Fibroblast of skin of scalp (primary cell): ENCODE results near the gene CEP85L. TPM values are rescaled to one million over a fixed set of nuclear protein-coding genes. Genes with fewer than 3 reads are reported as not detected.

Experiments
- DNase-seq: peaks from one replicate; pipeline ENCODE4 v3.0.0-alpha.2; 2013
- polyA plus RNA-seq, 2 experiments: library from polyadenylated mRNA; unstranded; fragments of 120-200 nt; gene quantifications; one replicate each; pipeline ENCODE4 v1.2.1, GENCODE V29; 2013; ENCODE audit not compliant: insufficient read length in 2 of 2

Gene CEP85L
- 5.5 TPM for polyA plus RNA-seq (2013, experiment 1 of 2; ENCODE audit: insufficient read length)
- 6.8 TPM for polyA plus RNA-seq (2013, experiment 2 of 2; ENCODE audit: insufficient read length)

DNA sequence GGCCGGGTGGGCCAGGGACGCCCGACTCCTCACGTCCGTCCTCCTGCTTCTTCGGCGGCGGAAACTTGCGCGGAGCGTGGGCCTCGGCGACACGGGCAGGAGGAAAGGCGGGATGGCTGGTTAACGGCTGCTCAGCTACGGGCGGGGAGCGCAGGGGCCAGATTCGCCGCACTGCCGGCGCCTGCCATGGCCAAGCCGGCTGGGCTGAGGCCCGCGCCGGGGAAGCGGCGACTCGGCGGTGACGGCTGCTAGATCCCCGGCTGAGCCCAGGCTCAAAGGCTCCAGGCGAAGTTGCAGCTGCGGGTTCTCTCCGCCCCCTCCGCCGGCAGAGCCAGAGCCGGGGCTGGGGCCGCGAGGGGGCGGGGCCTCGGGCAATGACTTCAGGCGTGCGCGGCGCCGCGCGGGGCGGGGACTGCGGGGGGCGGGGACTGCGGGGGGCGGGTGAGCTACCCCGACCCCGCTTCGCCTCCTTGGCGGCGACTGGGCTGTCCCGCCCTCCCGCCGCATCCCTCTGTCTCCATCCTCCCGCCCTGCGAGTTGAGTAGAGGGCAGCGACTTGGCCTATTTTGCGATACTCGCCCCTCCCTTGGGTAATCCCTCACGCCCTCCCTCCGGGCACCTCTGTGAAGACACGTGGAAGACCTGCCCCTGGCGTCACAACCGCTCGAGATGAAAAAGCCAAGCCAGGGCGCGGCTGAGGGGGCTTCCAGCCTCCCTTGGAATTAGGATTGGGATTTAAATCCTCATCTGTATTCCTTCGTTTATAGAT lies at the start of gene CEP85L:
TSS of gene CEP85L (minus strand) at position 310 of the 769 bp plus-strand sequence. CDS start 322 bp downstream, outside the sequence.
- DNase-seq, result peak; percentile 94

DNA sequence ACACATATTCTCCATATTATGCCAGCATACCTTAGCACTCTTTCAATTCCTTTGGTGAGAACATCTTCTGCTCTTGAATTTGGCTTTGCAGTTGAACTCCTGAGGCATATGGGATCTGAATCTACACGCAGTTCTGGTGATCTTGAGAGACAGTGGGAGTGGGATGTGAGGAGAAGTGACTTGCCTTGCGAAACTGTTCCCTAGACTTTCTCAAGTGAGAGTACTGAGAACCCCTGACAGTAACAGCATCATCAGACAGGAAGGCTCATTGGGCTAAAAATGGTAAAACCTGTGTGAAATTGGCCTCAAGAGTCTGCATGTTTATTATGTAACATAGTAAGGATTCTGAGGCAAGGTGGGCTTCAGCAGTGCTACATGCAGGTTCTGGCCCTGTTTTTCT lies 49.1 kb upstream of the CEP85L start:
- no peak for DNase-seq

DNA sequence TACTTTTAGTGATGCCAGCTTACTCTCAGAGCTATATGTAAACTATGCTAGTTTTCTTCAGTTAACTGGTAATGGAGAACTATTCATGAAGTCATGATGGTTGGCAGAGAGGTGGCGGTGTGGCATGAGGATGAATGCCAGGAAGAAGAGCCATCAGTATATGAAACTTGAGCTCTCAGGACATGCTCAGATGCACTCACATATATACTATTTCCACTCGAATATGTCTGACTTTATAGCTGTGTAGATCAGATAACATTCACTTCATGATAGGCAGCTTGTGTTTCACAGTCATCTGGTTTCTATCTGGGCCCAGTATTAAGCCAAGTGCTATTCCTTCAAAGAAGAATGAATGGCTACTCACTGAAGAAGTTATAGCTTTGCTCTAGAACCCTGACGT lies 46.2 kb upstream of the CEP85L start:
- DNase-seq, result no peak

DNA sequence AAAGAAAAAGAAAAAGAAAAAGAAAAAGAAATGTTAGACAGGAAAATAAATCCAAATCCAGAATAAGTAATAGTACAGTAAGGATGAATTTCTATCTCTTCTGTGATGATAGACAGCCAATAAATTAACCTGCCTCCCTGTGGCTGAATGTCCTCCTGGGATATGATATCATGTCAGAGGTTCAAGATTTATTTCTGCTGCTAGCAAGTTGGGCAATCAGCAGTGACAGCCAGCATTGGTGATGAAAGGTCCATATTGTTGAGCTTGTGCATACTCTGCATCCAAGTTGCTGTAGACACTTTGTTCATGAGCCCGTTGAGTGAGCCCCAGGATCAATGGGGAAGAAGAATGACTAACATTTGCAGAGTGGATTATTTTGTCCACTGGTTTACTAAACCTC lies 44.9 kb upstream of the CEP85L start:
- no peak for DNase-seq

DNA sequence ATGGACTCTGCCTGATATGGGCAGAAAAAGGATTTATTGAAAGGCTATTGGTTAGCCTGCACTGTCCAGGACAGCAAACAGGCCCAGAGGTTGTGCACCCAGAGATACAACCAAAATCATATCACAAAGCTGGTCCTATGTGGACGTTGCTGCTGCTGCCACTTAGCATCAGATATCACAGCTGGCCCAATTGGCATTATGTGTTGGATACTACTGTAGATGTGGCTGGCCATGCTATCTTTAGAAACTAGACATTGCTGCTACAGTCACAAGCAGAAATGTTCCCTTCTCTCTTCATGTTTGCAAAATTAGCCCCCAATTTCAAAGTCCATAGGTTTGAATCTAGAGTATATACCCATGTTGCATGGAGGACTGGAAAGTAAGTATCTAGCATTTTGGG lies 42.2 kb upstream of the CEP85L start:
- DNase-seq, result no peak

DNA sequence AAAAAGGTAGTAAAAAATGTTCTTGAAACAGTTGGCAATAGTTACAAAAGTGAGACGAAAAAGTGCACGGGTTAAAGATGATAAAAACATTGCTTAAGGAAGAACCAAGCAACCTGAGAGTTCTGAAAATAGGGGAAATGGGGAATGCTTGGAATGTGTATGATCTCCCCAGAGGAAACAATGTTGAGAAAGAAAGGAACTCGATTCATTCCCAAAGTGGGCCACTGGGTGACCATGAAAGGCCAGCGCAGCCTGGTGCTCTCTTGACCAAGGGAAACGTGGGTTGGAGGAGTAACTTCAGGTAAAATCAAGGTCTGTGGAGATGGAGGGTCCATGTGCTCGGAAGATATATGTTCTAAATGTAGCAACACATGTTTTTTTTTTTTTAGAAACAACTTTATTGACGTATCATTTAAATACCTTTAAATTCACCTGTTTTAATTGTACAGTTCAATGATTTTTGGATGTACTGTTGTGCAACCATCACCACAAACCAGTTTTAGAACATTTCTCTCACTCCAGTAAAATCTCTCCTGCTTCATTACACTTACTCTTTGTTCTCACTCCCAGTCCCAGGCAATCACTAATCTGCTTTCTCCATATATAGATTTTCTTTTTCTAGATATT lies 34.5 kb upstream of the CEP85L start:
- DNase-seq, result peak; percentile 21

DNA sequence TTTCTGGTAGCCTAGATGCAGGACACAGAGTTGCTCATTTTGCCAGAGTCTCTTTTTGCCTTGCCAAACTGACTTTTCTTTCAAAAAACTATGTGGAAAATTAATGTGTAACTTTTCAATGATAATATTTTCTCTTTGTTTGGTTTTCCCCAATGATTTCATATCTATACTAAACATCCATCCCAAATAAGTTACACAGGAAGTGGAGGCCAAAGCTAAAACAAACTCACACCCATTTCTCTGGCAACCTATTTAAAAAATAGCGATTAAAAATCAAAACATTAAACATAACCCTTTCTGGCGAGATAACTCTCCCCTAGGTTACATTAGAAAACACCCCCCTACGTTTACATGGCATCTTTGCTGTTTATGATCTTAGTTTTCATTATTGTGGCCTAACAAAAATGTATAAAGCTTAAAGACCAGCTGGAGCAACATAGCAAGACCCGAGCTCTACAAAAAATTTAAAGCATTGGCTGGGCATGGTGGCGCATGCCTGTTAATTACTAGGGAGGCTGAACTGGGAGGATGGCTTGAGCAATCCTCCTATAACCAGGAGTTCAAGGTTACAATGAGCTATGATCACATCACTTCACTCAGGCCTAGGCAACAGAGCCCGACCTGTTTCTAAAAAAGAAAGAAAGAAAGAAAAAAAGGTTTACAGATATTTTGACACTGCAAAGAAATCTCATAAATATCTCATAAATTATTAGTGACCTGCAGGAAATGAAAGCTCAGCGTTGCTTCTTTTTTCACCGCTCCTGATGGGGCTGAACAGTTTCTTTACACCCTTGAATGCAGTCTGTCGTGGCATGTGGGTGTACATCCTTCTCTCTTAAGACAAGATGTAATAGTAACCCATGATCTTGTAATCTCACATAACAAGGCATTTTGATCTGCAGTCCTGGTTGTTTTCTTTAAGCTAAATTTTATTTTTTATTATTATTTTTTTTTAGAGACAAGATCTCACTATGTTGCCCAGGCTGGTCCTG lies 32.8 kb upstream of the CEP85L start:
- no peak for DNase-seq

DNA sequence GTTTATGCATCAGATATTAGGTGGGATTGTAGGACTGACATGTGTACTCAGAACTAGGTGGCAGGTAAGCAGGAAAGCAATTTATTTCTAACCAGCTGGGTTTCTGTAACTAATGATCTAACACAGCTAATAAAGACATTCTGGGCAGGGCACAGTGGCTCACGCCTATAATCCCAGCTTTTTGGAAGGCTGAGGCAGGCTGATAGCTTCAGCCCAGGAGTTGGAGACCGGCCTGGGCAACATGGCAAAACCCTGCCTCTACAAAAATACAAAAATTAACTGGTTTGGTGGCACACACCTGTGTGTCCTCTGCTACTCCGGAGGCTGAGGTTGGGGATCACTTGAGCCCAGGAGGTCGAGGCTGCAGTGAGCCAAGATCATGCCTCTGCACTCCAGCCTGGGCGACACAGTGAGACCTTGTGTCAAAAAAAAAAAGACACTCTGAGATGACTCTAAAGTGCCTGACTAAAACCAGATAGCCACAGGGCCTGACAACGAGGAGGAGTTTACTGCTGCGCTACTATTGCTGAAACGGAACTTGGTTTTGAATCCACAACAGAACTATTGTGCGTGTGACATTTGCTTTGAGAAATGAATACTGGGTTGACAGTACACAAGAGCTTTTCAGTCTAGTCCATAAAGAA lies 29.2 kb upstream of the CEP85L start:
- no peak for DNase-seq

DNA sequence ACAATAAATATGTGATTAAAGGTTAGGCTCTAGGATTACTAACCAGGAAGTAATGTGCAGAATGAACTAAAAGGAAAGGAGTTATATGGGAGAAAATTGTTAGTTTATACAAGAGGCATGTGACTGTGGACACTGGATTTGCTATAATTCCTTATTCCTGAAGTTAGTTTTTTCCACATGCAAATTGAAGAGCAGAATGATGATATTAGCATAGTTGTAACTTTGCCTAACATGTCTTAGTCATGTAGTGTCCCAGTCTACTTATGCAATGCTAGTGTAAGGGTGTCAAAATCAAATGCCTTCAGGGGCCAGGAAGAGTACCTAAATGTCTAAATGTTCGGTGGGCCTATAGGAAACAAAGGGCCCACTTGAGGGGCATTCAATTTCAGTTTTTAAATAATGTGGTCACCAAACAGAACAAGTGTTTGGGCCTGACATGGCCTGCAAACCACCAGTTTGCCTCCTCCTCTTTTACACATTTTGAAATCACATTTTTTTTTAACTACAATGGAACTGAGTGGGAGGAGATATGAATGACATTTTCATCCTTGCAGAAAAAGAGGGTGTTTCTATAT lies 28.0 kb upstream of the CEP85L start:
- DNase-seq, result peak; percentile 33

DNA sequence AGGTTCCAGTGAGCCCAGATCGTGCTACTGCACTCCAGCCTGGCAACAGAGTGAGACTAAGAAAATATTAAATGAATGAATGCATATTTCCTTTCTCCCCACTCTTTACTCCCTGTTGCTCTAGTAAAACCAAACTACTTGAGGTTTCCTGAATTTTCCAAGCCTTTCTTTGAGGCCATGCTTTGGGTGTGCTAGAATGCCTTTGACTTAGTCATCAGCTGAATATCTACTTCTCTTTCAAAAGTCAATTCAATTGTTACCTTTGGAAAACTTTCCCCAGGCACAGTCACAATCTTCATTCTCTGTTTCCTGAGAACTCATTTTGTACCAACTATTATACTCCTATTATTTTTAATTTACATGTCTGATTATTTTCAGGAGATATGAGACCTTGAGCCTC lies 27.5 kb upstream of the CEP85L start:
- DNase-seq, result peak; percentile 17

DNA sequence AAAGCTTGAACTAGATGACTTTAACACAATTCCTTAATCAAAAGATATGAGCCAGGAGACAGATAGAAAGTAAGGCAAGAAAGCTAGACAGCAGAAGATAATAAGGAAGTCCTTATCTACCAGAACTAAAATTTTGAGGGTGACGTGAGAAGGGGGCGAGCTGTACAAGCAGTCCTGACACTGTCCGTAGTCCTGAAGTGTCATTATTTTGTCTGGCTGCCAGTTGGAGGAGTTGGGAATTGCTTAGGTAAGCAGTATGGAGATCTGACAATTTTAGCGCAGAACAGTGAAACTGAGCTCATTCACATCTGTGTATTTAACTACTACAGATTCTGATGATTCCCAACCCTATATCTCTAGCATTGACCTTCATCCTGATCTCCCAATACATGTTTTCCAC lies 25.8 kb upstream of the CEP85L start:
- no peak for DNase-seq

DNA sequence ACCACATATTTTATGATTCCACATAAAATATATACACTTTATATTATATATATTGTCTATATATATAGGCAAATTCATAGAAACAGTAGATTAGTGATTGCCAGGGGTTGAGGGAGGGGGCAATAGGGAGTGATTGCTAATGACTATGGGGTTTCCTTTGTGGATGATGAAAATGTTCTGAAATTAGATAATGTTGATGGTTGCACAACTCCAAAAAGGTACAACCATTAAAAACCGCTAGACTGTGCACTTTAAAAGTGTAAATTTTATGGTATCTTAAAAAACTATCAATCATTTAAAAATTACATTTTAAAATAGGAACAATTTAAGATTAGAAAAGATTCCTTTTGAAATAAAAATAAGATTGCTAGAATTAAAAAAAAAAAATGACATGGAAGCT lies 23.8 kb upstream of the CEP85L start:
- no peak for DNase-seq

DNA sequence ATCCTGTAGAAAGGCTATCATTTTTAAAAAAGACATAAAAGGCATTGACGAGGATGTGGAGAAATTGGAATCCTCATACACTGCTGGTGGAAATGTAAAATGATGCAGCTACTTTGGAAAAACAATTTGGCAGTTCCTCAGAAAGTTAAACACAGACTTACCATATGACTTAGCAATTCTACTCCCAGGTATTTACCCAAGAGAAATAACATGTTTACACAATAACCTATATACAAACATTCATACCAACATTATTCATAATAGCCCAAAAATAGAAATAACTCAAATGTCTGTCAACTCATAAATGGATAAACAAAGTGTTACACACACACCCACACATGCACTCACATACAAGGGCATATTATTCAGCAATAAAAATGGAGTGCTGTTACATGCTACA lies 23.4 kb upstream of the CEP85L start:
- DNase-seq, result no peak

DNA sequence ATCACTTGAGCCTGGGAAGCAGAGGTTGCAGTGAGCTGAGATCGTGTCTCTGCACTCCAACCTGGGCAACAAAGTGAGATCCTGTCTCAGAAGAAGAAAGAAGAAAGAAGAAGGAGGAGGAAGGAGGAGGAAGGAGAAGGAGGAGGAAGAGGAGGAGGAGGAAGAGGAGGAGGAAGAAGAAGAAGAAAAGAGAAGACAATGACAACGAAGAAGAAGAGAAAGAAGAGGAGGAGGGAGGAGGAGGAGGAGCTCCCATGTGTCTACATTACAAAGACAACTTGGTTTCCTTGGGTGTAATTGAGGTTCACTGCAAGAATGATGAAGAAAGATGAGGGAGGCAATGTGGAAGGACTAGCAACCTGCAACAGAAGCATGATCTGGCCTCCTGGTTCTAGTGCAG lies 21.3 kb upstream of the CEP85L start:
- no peak for DNase-seq

DNA sequence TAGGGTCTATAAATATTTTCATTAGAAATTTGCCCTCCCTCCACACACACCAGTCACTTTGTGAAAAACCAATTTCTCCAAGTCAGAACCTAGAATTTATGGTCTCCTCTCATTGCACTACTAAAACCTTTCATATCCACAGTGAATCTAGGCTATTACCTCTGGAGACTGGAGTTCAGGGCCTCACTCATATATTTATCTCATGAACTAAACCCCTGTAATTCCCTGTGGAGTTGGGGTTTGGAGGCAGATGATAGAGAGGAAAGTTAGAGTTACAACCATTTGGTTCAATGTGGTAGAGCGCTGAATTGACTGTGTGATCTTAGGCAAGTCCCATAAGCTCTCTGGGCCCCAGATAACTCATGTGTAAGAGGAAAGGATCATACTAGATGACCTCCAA lies 18.2 kb upstream of the CEP85L start:
- DNase-seq, result no peak

DNA sequence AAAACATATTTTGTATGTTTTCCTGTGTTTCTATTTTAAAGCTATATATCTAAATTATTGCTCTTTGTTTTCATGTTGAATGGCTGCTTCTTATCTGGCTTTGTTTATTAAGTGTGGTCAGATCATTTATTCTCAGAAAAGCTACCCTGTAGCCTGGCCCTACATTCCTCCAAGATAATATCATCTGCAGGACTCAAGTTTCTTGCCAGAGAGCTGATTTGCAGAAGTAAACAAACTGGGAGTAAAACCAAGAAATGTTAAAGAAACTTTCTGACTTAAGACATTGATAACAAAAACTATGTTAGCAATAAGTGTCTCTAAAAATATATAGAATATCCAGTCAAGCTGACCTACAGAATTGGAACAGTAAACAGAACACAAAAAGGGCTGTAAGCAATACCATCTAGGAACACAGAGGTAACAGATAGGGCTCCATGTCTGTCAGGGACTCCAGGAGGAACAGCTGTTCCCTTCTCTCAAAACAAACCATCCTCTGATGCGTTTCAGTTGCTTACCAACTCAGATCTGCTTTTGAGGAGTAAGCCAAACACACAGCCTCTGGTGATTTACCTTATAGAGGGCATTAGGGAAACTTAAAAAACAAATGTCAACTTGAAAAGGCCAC lies 17.5 kb upstream of the CEP85L start:
- DNase-seq, result peak; percentile 58

DNA sequence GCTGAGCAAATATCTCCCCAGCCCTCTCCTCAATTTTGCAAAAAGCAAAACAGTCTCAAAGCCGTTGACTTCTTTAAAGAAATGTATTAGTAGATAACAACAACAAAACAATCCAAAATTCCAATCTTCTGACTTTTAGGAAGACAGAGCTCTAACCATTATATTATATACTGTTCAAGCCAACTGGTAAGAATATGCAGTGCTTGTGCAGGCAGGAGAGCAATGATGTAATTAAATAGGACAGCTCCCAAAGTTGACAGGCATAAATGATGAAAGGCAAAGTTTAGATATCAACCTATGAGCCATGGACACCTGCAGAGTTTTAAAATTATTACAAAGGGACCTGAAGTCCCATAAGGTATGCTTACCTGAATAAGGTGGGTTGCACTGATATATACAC lies 16.6 kb upstream of the CEP85L start:
- DNase-seq, result no peak

DNA sequence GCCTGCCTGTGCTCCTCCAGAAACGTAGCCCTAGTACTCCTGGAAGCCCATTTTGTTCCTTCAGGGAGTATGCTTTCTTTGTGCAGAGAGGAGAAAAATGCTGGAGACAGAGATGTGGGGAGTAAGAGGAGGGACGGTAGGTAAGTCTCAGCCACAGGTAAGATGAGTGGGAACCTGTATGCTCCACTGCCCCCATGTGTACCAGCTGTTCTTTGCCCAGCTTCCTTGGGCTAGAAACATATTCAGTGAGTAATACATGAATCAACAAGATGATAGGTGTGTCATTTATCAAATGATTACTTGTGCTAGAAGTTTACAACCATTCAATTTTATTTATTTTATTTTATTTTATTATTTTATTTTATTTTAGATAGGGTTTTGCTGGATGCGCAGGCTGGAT lies 13.6 kb upstream of the CEP85L start:
- no peak for DNase-seq

DNA sequence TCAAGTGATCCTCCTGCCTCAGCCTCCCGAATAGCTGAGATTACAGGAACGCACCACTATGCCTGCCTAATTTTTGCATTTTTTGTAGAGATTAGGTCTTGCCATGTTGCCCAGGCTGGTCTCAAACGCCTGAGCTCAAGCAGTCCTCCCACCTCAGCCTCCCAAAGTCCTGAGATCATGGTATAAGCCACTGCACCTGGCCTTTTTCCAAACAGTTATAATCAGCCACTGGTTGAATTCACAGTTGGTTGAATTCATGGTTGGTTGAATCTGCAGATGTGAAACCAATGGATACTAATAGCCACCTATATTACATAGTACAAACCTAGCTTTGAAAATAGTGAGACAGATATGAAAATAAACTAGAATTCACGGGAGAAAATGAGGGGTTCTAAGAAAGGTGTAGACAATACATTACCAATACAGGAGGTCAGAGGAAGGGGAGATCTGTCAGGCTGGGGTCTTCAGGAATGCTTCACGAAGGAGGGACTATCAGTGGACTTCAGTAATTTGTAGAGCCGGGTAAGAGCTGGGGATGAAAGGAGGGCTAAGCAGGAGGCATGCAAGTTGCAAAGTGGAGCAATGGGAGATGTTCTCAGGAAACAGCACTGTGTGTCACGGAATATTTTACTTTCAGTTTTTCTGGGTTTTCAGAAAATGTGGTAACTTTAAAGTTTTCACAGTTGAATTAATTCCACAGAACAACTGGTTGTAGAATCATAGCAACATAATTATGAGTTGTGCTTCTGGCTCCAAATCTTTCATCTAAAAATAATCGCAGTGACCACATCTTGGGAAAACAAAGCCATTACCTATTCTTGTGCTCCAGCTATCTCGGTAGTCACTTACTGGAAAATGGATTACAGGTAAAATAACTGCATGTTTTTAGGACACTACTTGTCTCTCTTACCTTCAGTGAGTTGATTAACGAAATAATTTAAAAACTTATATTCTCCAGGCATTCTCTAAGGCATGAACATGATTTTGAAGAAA lies 12.9 kb upstream of the CEP85L start:
- no peak for DNase-seq

DNA sequence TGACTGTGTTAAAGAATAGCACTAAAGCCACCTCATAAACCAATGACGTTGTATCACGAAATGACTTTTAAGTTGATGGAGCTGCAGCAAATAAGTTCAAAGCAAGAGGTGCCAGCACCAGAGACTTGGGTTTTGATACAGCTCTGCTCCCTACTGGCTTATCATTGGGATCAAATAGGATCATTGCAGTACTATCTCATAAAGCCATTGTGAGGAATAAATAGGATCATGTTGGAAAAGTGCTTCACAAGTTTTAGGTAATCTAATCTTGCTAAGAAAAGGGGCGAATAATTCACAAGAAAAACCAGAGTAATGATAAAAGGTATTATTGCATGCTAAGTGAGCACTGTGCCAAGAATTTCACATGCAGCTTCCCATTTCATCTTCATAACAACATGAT lies 10.4 kb upstream of the CEP85L start:
- DNase-seq, result no peak
